DMS153 (cell line): ENCODE measurements around the gene MLLT10.

Experiments used
- DNase-seq: peaks from one replicate; lab custom pipeline; 2025; lab: John Stamatoyannopoulos, UW

The MLLT10 gene

GRCh38 chr10:21533467-21534279 is at the start of gene MLLT10:
Gene MLLT10 (plus strand): TSS chr10:21534232. CDS start chr10:21534645, 413 bp downstream.
- DNase-seq = peak; percentile 75

DNA sequence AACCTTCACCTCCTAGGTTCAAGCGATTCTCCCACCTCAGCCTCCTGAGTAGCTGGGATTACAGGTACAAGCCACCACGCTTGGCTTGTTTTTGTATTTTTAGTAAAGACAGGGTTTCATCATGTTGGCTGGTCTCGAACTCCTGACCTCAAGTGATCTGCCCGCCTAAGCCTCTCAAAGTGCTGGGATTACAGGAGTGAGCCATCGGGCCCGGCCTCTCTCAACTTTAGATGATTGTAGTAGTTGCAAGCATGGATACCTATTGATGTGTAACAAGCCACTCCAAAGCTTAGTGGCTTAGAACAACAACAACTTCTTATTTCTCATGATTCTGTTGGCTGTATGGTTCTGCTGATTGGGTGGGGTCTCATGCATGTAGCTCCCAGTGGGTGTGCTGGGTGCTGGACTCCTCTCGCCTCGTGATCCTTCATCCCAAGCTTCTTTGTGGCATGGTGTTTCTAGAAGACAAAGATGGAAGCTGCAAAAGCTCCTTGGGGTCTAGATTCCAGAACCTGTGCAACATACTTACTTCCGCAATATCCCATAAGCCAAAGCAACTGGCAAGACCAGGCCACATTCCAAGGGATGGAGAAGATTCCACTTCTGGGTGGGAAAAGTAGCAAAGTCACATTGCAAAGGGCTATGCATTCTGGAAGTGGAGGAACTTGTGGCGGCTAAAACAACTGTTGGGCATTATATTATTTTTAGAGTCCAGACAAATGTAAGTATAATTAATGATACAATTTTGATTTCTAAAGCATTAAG is 46.4 kb upstream of the MLLT10 start:
- DNase-seq = no peak

DNA sequence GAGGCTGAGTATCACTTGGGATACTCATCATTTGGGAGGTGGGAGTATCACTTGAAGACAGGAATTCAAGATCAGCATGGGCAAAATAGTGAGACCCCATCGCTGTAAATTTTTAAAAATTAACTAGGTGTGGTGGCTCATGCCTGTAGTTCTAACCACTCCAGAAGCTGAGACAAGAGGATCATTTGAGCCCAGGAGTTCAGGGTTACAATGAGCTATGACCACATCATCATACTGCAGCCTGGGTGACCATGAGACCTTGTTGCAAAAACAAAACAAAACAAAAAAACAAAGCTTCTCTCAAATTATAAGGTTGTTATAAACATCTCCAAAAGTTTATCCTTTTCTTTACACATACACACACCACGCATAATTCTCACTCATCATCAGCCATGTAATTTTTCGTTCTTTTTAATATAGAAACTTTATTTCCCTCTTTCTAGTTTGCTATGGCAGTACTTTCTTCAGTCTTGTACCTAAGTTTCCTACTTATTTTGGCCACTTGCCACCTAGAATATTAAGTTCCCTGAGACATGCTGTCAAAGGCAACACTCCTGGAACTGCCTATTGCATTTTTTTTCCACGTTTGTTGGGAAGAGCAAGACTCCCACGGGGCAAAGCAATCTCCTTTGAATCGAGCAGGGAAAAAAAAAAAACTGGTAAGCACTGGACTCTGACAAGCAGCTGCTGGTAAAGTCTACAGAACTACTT is 45.6 kb upstream of the MLLT10 start:
- no peak for DNase-seq

DNA sequence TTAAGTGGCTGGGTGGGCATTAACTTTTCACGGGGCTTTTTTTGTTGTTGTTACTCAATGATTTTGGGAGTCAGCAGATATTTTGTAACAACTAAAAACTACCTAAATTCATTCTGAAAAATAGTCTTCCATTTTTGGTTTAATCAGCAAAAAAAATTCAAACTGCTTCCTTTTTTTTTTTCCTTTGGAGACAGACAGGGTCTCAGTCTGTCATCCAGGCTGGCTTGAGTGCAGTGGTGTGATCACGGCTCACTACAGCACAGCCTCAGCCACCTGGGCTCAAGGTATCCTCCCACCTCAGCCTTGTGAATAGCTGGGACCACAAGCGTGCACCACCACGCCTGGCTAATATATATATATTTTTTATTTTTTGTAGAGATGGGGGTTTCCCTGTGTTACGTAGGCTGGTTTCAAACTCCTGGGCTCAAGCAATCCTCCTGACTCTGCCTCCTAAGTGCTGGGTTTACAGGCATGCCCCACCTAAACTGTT is 45.0 kb upstream of the MLLT10 start:
- no peak for DNase-seq

GRCh38 chr10:21490028-21490710 is 43.9 kb upstream of the MLLT10 start:
- no peak for DNase-seq

- no peak for DNase-seq
These were observed 43.3 kb upstream of the MLLT10 start for GRCh38 chr10:21490711-21491105.

GRCh38 chr10:21492421-21492820 is 41.6 kb upstream of the MLLT10 start:
- DNase-seq = no peak

GRCh38 chr10:21493784-21494183 is 40.2 kb upstream of the MLLT10 start:
- DNase-seq = no peak

- no peak for DNase-seq
These were observed 39.6 kb upstream of the MLLT10 start for GRCh38 chr10:21494191-21495001.

- DNase-seq = no peak
These were observed 38.9 kb upstream of the MLLT10 start for GRCh38 chr10:21495002-21495751.

DNA sequence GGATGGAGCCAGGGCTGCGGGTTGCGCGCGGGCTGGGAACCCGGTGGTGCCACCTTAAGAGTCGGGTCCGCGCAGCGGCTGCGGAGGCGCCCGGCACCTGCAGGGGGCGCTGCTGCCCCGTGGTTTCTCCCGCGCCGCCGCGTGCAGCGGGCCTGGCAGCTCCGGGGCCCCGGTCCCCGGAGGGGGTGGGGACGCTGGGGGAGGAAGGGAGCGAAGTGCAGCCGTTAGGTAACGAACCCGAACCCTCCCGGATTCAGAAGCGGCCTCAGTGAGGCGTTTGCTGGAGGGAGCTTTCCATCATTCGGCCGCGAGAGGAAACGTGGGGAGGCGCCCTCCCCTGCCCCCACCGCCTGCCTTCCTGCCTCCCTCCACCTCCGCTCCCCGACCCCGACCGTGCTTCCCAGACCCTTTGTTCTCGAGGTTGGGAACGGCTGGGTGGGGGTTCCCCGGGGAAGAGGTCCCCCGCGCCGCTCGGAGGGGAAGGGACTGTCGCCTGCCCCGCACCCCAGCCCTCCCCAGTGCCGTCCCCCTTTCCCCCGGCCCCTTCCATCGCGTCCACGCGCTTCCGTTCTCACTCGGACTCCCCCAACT is 38.2 kb upstream of the MLLT10 start:
- DNase-seq = peak; percentile 25

- DNase-seq = peak; percentile 16
These were observed 37.5 kb upstream of the MLLT10 start for GRCh38 chr10:21496343-21497176.

DNA sequence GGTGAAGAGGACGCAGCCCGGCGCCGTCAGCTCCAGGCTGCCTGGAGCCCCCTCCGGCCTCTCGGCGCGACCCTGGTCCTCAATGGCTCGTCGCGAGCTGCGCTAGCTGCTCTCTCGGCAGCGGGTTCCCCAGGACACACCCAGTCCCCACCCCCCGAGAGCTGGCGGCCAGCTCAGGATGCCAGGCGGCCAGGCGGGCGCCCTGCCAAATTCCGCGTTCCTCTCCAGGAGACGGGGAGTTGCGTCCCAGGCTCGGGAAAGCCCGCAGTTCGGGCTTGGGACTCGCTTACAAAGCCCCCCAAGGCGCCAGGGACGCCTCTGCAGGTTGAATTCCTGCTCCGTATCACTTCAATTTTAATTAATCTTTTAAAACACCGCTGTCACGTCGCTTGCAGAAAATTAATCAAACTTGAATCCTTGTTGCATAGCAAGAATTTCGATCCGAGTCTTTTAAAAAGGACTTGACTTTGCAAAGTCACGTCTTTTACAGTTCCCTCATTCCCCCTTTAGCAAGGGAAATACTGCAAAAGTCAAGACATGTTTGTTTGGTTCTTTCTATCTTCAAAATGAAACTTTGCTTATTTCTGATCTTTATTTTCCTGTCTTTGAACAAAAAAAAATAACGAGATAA is 36.7 kb upstream of the MLLT10 start:
- DNase-seq = peak; percentile 60

DNA sequence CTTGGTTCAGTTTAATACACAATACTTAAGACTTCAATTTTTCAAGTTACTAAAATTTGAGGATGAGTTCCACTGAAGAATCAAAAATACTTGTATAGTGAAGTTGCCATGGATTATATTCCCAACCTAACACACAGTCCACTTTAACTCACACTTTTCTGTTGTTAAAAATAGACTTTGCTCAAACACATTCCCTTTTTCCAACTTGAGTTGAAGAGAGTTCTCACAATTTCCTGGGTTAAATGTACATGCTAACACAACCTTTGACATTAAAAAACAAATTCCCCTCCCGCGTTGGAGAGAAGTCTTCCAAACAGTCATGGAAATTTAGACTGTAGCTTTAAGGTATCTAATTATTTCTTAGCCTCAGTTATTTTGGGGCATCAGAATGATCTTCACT is 35.7 kb upstream of the MLLT10 start:
- DNase-seq = no peak

- DNase-seq = no peak
These were observed 35.0 kb upstream of the MLLT10 start for GRCh38 chr10:21498986-21499385.

GRCh38 chr10:21499701-21500577 is 34.1 kb upstream of the MLLT10 start:
- no peak for DNase-seq

GRCh38 chr10:21500578-21500910 is 33.5 kb upstream of the MLLT10 start:
- DNase-seq = no peak

DNA sequence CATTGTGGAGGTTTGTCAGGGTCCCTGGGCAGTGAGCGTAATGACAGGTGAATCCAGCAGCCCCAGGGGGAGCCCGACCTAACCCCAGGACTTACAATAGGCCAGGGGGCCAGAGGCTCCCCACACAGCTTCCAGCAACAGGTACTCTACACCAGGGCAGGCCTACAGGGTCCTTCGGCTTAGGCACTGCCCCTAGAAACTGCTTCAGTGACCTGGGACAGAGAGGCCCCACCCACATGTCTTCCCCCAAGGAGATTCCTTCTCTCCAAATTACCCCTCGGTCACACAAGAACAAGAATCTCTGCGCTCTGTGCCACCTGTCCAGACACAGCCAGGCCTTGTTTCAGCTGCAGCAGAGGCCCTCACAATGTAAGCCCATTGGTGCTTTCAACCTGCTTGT is 32.9 kb upstream of the MLLT10 start:
- DNase-seq = no peak
